GM23338 (cell line): ENCODE measurements around the gene FXN. TPM values are rescaled to one million over a fixed set of nuclear protein-coding genes. Genes with fewer than 3 reads are reported as not detected.

ENCODE experiments used
- ATAC-seq: fragments of 200-7000 bp; cut with Tn5 transposase; 3 replicates; pipeline ENCODE4 v1.9.1; 2020
- DNase-seq: peaks from one replicate; pipeline ENCODE4 v3.0.0-alpha.2; 2015; ENCODE audit warnings: low spot score
- H2AFZ ChIP-seq: fragments of 200-600 bp; sonication (generic); 2 replicates; pipeline ENCODE4 v1.8.0; 2016; ENCODE audit warnings: antibody characterized with exemption, mild to moderate bottlenecking, moderate library complexity
- H3F3A ChIP-seq: fragments of 200-600 bp; sonication (generic); replicated peaks from 2 replicates; pipeline ENCODE4 v1.8.0; 2017; ENCODE audit warnings: antibody characterized with exemption, mixed run types, low read depth
- H3K27ac ChIP-seq: fragments of 200-600 bp; sonication (generic); 2 replicates; pipeline ENCODE4 v1.6.1; 2016; ENCODE audit warnings: low read depth
- H3K27me3 ChIP-seq: fragments of 200-600 bp; sonication (generic); 2 replicates; pipeline ENCODE4 v1.8.0; 2016; ENCODE audit warnings: mild to moderate bottlenecking, mixed run types, moderate library complexity; ENCODE audit not compliant: insufficient read depth
- H3K36me3 ChIP-seq: fragments of 200-600 bp; sonication (generic); 2 replicates; pipeline ENCODE4 v1.8.0; 2016; ENCODE audit warnings: mild to moderate bottlenecking; ENCODE audit not compliant: insufficient read depth
- H3K4me1 ChIP-seq: fragments of 200-600 bp; sonication (generic); 2 replicates; pipeline ENCODE4 v1.8.0; 2016; ENCODE audit warnings: mild to moderate bottlenecking, moderate library complexity; ENCODE audit not compliant: insufficient read depth
- H3K4me2 ChIP-seq: fragments of 200-600 bp; sonication (generic); 2 replicates; pipeline ENCODE4 v1.7.1; 2017; ENCODE audit warnings: mixed run types
- H3K4me3 ChIP-seq: fragments of 200-600 bp; sonication (generic); 2 replicates; pipeline ENCODE4 v1.6.1; 2016; ENCODE audit warnings: mixed run types
- H3K79me2 ChIP-seq: fragments of 200-600 bp; sonication (generic); replicated peaks from 2 replicates; pipeline ENCODE4 v1.8.0; 2017; ENCODE audit warnings: mild to moderate bottlenecking; ENCODE audit not compliant: insufficient read depth
- H3K9me2 ChIP-seq: fragments of 200-600 bp; sonication (generic); 2 replicates; pipeline ENCODE4 v1.8.0; 2017; ENCODE audit not compliant: insufficient read depth
- H4K20me1 ChIP-seq: fragments of 200-600 bp; sonication (generic); replicated peaks from 2 replicates; pipeline ENCODE4 v1.8.0; 2017; ENCODE audit warnings: mild to moderate bottlenecking; ENCODE audit not compliant: insufficient read depth
- H3K27ac Mint-ChIP-seq: 2 replicates; pipeline ENCODE4 v1.8.0; 2020; ENCODE audit warnings: inconsistent platforms, mild to moderate bottlenecking, moderate library complexity, mixed read lengths
- H3K27me3 Mint-ChIP-seq: 3 replicates; pipeline ENCODE4 v1.8.0; 2022; ENCODE audit warnings: low read depth, mild to moderate bottlenecking, moderate library complexity, mixed read lengths, inconsistent platforms; ENCODE audit not compliant: insufficient read depth, poor library complexity
- H3K36me3 Mint-ChIP-seq: 3 replicates; pipeline ENCODE4 v1.8.0; 2021; ENCODE audit warnings: low read depth, mild to moderate bottlenecking, inconsistent platforms, moderate library complexity, mixed read lengths
- H3K4me1 Mint-ChIP-seq: 3 replicates; pipeline ENCODE4 v1.8.0; 2020; ENCODE audit warnings: mild to moderate bottlenecking, inconsistent platforms, mixed read lengths
- H3K4me3 Mint-ChIP-seq: 3 replicates; pipeline ENCODE4 v1.8.0; 2021; ENCODE audit warnings: moderate library complexity, mild to moderate bottlenecking, inconsistent platforms, mixed read lengths
- H3K9me3 Mint-ChIP-seq: 3 replicates; pipeline ENCODE4 v1.8.0; 2020; ENCODE audit warnings: moderate library complexity, mild to moderate bottlenecking, inconsistent platforms, mixed read lengths
- CREB1 ChIP-seq: fragments of 250-450 bp; sonication (Bioruptor Pico); IDR thresholded peaks from 2 replicates; pipeline ENCODE4 v1.5.0; 2020; ENCODE audit warnings: low read depth, mild to moderate bottlenecking, moderate library complexity
- REST ChIP-seq: IDR thresholded peaks from one replicate; pipeline ENCODE4 v1.6.1; 2018; ENCODE audit warnings: antibody characterized with exemption; ENCODE audit not compliant: unreplicated experiment
- STAT1 ChIP-seq: IDR thresholded peaks from one replicate; pipeline ENCODE4 v1.6.1; 2016; ENCODE audit warnings: antibody characterized with exemption; ENCODE audit not compliant: unreplicated experiment
- ZNF114 ChIP-seq: fragments of 250-450 bp; sonication (Bioruptor Pico); IDR thresholded peaks from 2 replicates; pipeline ENCODE4 v1.5.0; 2020; ENCODE audit warnings: mild to moderate bottlenecking, moderate library complexity
- ZNF331 ChIP-seq: fragments of 250-450 bp; sonication (Bioruptor Pico); IDR thresholded peaks from 2 replicates; pipeline ENCODE4 v1.5.0; 2020; ENCODE audit warnings: low read depth, mild to moderate bottlenecking, moderate library complexity
- ZNF462 ChIP-seq: fragments of 250-450 bp; sonication (Bioruptor Pico); IDR thresholded peaks from 2 replicates; pipeline ENCODE4 v1.5.0; 2020; ENCODE audit warnings: mild to moderate bottlenecking, moderate library complexity
- polyA plus RNA-seq: library from polyadenylated mRNA; unstranded; fragments of >200 nt; fragmentation: Nextera tagmentation; extraction: Ambion mirVana; gene quantifications from 2 replicates; pipeline ENCODE4 v1.2.1, GENCODE V29; 2016
- total RNA-seq: library from RNA; depleted of rRNA; stranded (reverse); fragments of >200 nt; shearing (Covaris generic); gene quantifications from 2 replicates; pipeline ENCODE4 v1.2.3, GENCODE V29; 2014

The FXN gene
- total and polyA plus RNA-seq, 2 experiments from 2014 or later, result 26.1 to 66.4 TPM

- no peak for TF ChIP-seq ZNF462 (CRISPR knock-in tag)
- no peak for TF ChIP-seq ZNF331 (CRISPR knock-in tag)
- TF ChIP-seq STAT1, result no peak
- no peak for TF ChIP-seq CREB1 (CRISPR knock-in tag)
These were observed 25.2 kb downstream of the FXN start (continued) for GRCh38 chr9:69060766-69061165.

GRCh38 chr9:69062195-69062594 is 26.6 kb downstream of the FXN start:
- ATAC-seq, result no peak
- Histone ChIP-seq H3K27me3 (no peaks in the 10 kb centered on the region), H3K4me1 (peaks cover 32% of the 10 kb centered on the region), H3K4me2 (no peak overlapping the region), H3K27ac (no peak overlapping the region), H3F3A (0 out of 2 replicates have a peak, but pooled peaks cover 5% of the 10 kb centered on the region), H3K36me3 (no peaks in the 10 kb centered on the region; the same call in 1 of the 2 replicates), H3K4me3 (no peak overlapping the region), H3K79me2 (peaks cover 12% of the 10 kb centered on the region; the same call in 1 of the 2 replicates), H2AFZ (no peak overlapping the region), H4K20me1 (no peaks in the 10 kb centered on the region), H3K9me2 (no peaks in the 10 kb centered on the region)
- Mint-ChIP-seq H3K4me3 (no peak overlapping the region), H3K27me3 (peaks cover 4% of the 10 kb centered on the region), H3K9me3 (no peaks in the 10 kb centered on the region), H3K27ac (no peak overlapping the region), H3K4me1 (peaks cover 32% of the 10 kb centered on the region), H3K36me3 (peaks cover 65% of the 10 kb centered on the region)
- no peak for DNase-seq
- TF ChIP-seq ZNF114 (CRISPR knock-in tag) (no peak), ZNF331 (CRISPR knock-in tag) (no peak), REST (no peak), ZNF462 (CRISPR knock-in tag) (no peak)
